GM18498 (cell line): ENCODE data around the gene ACIN1.
A peak's percentile ranks its signal among the peaks of the same experiment; 100 is the strongest.
"Not testable (repeated sequence)": the region's sequence is repeated elsewhere in the genome, so short reads cannot be mapped to it uniquely, and the experiment has no call there.

Source experiments
- ATAC-seq: cut with Tn5 transposase; IDR thresholded peaks from one replicate; pipeline ENCODE4 v1.9.1; 2021; ENCODE audit warnings: mild to moderate bottlenecking, moderate library complexity; ENCODE audit not compliant: unreplicated experiment

Gene ACIN1

DNA sequence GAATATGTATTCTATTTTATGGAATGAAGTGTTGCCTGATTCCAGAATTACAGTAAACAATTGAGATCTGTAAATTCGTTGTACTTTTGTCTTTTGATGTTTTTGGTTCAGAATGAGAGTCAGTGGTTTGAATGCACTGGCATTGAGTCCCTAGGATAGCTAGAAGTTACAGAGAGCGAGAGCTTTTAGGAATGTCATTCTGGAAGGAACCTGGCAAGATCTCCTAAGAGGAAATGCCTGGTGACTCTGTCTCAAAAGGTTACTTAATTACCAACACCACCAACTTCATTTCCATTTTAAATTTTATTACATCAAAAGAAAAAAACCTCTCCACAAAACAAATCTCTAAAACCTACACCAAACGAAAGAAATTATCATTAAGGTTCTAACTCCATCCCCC, 30.1 kb upstream of the ACIN1 start:
- ATAC-seq = no peak

DNA sequence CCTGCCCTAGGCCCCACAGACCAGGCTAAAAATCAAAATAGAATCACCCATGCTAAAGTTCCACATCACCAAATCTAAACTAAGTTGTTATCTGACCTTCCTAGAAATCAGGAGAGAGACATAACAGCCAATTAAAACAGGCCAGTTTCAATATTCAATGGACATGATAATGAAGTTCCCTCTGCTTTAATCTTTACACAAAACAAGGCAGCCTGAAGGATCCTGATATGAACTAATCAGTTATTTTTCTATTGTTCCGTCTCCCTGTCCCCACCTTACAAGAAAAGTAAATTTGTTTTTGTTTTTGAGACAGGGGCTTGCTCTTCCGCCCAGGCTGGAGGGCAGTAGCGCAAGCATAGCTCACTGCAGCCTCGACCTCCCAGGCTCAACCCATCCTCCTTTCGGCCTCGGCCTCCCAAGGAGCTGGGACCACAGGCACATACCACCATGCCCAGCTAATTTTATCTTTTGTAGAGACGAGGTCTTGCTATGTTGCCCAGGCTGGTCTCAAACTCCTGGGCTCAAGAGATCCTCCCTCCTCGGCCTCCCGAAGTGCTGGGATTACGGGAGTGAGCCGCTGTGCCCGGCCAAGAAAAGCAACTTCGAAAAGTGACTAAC, 29.5 kb upstream of the ACIN1 start:
- ATAC-seq = no peak

DNA sequence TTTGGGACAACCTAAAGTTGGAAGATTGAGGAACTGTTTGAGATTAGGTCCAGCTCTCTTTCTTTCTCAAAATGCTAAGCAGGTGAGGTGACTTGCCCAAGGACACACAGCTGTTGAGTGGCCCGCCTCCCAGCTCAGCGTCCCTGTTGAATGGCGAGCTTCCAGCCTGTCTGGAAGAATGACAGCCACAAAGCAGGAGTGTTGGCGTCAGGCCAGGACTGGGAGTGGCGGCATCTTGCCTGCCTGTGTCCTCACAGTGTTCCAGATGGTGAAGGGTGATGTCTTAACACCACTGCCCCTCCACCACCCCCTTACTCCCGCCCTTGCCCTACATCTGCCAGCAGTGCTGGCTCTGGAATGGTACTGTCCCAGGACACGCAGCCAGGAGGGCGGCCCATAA, 28.5 kb upstream of the ACIN1 start:
- no peak for ATAC-seq

DNA sequence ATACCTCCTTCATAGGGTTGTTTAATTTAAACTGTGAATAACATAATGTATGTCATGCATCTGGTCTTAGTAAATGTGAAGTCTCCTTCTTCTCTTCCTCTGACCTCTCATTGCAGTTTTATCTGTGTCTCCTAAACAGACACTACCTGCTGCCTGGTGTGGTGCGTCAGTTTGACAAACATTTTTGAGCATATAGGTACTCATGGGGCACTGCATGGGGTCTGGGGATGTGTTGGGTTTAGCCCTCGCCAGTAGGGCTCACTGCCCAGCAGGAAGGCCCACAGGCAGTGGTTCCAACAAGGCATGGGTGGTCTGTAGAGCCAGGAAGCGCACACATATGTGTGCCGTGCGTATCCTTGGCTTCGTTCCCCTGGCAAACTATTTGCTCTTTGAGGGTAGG, 27.1 kb upstream of the ACIN1 start:
- ATAC-seq = no peak

DNA sequence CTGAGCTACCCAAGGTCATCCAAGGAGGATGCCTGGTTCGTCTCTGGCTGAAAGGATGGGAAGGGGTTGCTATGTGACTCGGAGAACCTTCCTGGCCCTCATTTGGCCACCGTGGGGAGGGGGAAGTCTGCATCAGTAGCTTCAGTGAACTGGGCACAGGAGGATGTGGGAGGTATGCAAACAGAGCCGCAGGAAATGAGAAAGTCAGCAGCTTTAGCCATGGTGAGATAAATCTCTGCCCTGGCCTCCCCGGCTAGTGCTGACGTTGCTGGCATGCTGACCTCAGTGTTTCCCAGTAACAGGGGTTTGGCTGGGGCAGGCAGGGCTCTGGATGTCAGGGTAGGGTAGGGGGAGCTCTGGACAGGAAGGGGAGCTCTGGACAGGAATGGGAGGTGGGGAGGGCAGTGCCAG, 26.4 kb upstream of the ACIN1 start:
- no peak for ATAC-seq

DNA sequence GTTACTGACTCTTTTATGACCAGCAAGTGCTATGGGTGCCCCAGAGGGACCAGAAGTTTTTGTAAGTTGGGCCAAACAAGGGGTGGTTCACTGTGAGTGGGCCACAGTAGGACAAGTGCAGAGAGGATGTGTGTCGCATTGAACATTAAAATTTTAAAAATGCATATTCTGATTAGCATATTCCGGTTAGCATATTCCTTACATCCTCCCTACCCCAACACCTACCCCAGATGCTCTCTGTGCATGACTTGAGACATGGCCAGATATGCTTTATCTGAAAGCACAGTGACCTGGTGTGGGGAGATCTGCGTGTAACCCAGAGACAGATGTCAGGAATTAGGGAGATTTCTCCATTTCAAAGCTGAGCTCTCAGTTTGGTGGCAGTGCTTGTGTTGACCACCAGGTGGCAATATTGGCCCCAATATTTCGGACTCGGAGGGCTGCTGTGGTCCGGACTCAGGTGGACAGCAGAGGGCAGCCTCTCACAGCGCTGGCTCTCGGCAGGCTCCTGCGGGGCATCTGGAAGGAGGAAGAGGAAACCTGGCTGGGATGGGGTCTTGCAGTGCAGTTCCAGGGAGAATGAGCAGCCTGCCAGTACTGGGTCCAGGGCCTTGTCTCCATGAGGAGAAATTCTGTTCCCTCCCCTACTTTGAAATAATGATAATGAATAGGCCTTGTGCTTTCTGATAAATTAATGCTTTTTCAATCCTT, 25.8 kb upstream of the ACIN1 start:
- ATAC-seq = peak; percentile 69

DNA sequence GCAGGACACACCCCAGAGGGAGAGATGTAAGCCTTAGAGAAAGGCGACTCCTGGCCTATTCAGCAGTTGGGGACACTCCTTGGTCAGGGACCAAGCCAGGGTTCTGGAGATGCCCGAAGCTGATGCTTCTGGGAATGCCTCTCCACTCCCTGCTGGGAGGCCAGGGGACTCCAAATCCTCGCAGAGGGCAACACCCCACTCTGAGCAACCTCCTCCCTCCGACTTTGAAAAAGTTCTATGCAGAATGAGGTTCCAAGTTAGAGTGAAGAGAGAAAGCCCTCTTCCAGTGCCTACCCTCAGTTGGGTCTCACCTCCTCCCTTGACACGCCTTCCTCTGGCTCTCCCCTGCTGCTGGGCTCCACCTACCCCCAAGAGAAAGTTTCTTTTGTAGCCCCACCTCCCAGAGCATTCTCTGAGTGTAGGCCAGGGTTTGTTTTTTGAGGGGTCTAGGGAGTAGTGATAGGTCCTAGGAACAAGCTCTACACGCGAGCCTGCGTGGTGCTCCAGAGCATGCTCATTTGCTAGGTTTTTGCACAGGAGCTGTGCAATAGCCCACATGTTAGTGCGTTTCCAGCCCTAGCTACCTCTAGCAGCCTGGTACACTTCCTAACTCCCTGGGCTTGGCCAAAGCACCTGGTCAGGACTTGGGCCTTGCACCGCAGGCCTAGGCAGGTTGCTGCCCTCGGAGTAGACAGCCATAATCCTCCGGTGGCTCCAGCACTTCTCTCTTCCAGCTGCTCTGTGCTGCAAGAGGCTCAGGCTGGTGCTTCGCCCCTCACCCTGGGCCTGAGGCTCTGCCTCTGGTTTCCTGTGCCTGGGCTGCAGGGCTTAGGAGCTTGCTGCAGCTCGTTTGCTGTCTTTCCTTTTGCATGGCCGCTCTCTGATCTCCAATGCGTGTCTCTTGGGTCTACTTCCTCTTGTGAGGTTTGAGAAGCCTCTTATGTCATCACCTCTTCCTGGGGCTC, 24.7 kb upstream of the ACIN1 start:
- ATAC-seq = no peak

DNA sequence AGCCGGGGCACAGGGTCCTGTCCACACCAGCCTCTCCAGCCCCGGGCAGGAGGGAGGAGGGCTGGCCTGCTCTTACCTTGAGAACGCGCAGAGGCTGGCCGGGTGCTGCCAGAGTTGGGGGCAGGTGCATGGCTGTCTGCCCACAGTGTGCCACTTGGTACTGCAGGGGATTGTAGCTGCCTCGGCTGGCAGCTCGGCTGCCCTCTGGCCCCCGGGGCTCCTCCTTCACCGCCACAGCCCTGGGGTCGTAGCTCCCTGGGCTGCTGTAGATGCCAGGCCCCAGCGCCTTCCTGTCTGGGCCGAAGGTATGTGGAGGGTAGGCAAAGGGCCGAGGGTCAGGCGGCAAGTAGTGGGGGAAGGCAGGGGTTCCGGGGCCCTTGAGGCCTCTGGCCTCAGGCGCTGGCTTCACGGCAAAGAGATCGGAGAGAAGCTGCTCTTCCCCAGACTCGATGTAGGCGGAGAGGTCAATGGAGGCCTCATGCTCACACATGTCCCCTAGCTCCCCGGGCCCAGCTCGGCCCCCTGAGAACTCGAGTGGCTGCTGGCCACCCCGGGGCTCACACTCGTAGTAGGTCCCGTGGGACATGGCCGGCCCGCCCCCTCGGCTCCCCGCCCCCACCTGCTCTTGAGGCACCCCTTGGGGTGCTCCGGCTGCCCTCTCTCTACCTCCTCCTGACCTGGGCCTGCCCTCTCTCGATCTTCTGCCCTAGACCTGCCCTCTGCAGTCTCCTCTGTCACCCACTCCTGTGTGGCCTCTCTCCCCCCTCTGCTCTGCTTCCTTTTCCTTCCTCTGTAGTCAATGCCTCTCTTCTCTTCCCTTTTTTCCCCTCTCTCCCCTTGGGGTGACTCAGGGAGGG, 23.8 kb upstream of the ACIN1 start, which contains the start of gene CEBPE:
Gene CEBPE, minus strand, starts transcription at position 750 of the 857 bp plus-strand sequence. Its CDS starts 164 bp downstream, at position 586.
- ATAC-seq = no peak

DNA sequence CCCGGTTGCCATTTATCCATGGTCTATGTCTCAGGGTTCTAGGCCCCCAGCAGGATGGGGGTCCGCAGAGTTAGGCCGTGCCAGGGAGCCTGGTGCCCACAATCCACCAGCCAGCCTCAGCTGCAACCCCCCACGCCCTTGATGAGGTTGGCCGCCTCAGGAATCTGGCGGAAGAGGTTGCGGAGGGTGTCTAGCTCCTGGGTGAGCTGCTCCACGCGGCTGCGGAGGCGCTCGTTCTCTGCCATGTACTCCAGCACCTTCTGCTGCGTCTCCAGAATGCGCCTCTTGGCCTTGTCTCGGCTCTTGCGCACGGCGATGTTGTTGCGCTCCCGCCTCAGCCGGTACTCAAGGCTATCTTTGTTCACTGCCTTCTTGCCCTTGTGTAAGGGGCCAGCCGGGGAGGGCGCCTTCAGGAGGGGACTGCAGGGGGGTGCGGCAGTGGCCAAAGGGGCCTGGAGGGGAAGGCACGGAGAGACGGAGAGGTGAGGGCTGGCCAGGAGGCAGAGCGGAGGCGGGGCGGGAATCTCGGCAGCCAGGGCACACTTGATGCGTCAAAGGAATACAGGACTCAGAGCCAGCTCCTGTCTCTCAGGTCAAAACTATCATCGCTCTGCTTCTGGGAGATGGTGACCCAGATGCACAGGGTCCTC, 22.6 kb upstream of the ACIN1 start:
- ATAC-seq = no peak

DNA sequence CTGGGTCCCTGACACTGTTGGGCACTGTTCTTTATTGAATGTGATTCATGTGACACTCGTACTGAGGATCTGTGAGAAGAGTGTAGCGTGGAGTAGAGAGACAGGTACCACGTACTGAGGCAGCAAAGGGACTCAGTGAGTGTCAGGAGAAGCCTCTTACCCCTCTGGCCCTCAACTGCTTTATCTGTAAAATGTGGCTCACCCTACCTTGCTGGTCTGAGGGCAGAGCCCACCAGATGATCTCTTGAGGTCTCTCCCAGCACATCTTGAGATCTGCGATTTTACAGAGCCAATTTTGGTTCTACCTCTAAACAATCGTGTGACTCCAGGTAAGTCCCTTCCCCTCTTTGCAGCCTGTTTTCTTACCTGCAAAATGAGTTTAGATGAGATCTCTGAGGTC, 21.0 kb upstream of the ACIN1 start:
- no peak for ATAC-seq

DNA sequence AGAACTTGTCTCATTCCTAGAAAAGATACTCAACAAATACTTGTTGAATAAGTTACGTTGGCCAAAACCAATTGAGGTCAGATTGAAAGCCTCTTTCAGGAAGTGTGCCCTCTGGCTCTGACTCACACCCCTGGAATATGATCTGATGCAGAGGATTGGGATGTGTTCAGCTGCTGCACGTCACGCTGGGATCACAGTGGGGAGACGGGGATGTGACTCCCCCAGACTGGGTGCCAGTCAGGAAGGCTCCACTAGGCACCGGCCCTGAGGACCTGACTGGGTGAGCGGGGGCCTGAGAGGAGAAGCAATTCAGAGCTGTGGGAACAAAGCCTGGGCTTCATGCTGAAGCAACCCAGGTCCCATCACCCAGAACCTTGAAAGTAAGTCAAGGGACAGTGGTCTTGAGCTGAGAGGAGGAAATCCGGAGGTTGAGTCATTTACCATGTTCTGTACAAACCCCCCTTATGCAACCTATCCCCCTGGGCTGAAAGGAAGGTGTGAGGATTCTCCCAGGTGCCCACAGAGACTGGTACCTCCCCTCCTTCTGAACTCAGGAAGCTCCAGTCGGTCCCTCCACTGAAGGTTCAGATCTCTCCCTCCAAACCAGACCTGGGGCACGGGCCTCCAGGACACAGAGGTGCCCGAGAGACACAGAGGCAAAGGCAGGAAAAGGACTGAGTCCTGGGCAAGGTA, 20.2 kb upstream of the ACIN1 start:
- ATAC-seq = no peak

DNA sequence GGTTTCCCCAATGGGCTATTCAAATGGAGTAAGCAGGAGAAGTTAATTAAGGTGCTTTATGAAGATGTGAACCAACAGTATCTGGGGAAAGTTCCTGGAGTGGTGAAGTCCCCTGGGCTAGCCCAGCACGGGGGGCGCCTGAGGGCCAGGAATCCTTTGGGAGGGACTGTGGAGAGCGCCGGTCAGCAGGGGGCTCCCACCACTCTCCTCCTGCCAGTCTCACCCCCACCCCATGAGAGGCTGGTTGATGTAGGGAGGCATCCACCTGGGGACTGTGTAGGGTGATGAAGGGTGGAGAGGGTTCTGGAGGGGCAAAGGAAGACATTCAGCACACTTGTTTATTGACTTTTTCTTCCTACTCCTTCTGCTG, 19.7 kb upstream of the ACIN1 start:
- no peak for ATAC-seq

DNA sequence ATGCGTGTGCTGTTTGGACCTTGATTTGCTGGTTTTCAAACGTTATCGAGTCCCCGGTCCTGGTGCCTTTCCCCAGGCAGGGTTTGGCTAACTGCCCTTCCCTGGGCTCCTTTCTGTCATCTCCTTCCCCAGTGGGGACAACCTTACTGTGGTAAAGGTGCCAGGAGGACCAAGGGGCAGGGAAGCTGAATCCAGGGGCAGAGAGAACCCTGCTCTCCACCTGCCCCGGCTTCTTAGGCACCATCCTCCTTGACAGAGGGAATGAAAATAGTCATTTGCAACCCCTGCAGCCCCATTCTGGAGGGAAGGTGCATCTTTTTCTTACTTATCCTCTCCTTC, 19.2 kb upstream of the ACIN1 start:
- ATAC-seq = no peak

DNA sequence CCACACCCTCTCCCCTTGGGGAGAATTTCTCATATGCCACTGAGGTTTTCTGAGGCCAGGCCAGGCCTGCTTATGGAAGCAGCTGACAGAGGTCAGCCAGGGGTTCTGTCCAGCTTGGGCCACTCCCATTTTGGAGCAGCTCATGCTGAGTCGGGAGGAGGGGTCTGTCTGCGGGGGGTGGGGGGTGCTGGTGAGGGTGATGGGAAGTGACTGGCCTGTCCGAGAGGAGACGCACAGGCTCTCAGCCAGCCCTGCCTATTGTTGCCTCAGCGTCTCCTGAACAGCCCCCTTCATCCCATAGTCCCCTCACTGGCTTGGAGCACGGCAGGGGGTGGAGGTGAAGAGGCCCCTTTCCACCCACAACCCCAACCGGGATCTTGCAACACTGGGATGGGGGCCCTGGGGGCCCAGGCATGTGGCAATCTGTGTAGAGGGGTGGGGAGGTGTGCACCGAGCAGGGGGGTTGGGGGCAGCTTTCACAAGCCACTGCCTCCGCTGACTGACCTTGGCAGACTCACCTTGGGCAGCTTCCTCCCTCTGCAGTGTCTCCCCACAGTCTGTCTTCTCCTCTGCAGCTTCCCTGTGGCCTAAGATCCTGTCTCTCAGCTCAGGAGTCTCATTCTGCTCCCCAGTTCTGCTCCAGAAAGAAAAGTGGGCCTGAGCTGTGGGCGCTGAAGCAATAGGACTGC, 18.6 kb upstream of the ACIN1 start:
- no peak for ATAC-seq

DNA sequence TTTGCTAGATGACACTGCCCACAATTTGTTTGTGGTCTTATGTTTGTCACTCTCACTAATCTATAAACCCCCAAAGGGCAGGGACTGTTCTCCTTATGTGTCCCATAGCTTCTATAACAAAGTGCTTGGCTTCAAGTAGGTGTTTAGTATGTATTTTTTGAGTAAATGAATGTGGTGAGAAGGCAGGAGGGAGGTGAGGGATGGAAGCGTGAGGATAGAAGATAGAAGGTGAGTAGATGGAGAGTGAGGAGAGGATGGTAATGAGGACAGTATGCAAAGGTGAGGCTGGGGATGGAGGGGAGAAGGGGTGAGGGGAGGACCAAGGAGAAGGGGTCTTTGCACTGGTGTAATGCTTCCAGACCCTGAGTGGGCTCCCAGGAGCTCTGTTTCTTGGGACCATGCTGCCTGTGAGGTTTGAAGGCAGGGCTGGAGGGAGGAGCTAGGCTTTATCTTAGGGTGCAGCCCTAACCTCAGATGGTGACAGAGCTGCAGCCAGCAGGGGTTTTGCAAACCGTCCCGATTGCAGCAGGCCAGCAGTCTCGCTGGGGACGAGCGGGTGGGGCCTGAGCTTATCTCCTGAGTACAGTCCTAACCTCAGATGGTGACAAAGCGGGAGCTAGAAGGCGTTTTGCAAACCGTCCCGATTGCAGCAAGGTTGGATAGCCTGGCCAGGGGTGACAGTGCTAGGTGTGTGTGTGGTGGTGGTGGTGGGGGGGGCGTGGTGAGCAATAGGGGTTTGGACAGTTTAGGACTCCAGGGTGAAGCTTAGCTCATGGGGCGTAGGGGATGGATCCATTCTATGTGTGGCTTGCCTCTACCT, 17.6 kb upstream of the ACIN1 start:
- no peak for ATAC-seq

DNA sequence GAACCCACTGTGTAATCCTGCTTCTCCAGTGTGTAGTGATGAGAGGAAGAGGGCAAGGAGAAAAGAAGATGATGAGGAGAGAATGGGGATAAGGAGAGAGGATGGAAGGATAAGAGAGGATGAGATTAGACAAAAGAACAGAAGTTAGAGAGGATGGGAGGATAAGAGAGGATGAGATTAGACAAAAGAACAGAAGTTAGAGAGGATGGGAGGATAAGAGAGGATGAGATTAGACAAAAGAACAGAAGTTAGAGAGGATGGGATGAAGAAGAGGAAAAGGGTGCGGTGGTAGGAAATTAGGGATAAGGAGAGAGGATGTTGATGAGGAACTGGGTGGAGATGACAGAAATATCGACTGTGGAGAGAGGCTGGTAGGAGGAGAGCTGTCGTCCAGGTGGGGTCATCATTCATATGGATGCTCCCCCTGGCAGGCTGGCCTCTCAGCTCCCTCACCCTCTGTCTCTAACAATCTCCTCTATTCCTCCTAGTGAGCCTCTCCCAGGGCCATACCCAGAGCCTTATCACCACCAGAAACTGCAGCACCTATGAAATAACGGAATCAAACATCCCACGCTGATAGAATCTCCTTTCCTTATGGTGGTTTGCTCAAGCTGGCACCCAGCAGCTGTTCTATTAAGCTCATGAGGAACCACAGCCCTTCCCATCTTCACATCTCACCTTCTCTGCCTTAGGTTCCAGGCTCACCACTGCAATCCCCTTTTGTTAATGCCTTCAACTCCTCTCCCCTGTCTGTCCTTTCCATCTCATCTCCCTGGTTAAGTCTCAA, 15.8 kb upstream of the ACIN1 start:
- no peak for ATAC-seq

DNA sequence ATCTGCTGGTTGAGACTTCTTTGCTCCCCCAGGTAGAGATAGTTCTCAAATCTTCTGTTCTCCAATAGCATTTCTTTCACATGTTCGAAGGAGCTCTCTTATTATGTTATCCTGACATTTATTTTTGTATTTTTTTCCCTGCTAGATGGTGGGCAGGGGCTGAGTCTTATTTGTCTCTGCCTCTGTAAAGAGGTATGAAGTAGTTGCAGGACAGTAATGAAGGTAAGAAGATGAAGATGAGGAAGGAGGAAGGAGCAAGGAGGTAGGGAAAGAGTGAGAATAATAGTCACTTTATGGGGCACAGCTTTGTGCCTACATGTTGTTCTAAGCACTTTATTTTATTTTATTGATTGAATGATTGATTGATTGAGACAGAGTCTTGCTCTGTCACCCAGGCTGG, 14.8 kb upstream of the ACIN1 start:
- ATAC-seq = no peak

DNA sequence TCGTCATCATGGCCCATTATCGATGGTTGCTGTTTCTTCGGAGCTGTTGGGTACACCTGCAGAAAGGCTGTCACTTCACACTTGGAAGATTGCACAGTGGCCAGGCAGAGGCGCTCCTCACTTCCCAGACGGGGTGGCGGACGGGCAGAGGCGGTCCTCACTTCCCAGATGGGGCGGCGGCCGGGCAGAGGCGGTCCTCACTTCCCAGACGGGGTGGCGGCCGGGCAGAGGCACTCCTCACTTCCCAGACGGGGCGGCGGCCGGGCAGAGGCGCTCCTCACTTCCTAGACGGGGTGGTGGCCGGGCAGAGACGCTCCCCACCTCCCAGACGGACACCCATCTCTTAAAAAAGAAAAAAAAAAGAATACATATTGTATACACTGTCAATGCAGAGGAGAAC, 13.2 kb upstream of the ACIN1 start:
- not testable (repeated sequence) for ATAC-seq
